GM19324 (cell line): ENCODE measurements around the gene CXCR4.

ENCODE experiments used
- ATAC-seq: cut with Tn5 transposase; IDR thresholded peaks from one replicate; pipeline ENCODE4 v1.9.1; 2021; ENCODE audit warnings: mild to moderate bottlenecking, moderate library complexity; ENCODE audit not compliant: unreplicated experiment, low FRiP score

Gene CXCR4

GRCh38 chr2:136117909-136118818 lies at the start of gene CXCR4:
TSS of gene CXCR4 (minus strand) at chr2:136118149. CDS start at chr2:136118060, 89 bp downstream.
- peak; percentile 39 for ATAC-seq

- no peak for ATAC-seq
Measured at GRCh38 chr2:136164280-136164776, 46.4 kb upstream of the CXCR4 start.

DNA sequence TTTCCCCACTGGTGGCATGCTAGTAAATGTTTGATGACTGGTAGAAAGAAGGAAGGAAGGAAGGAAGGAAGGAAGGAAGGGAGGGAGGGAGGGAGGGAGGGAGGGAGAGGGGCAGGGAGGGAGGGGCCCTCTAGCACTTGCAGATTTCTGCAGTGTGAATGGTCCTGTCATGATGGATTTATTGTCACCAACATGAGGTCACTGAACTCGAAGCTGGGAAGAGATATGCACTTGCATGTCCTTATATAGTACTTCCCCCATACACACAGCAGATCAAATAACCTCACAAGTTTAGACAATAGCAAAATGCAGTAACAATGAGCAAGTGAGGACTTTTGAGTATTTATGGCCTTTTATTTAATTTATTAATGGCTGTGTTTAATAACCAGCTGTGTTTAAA lies 44.5 kb upstream of the CXCR4 start:
- no peak for ATAC-seq

DNA sequence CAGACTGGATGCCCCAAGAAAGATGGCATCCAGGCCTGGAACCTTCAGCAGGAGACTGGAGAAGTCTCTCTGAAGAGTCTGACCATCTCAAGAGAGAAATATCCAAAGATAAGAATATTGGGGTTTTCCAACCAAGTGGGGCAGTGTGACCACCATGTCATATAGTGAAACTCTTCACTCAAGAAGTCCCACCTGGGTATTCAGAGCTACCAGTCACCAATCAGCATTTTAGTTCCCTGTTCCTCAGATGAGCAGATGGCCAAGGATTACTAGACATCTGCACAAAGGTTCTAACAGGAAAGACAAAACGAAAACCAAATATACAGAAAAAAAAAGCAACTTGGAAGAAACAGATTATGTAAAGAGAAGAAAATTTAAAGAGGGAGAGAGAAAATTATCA lies 38.5 kb upstream of the CXCR4 start:
- no peak for ATAC-seq

DNA sequence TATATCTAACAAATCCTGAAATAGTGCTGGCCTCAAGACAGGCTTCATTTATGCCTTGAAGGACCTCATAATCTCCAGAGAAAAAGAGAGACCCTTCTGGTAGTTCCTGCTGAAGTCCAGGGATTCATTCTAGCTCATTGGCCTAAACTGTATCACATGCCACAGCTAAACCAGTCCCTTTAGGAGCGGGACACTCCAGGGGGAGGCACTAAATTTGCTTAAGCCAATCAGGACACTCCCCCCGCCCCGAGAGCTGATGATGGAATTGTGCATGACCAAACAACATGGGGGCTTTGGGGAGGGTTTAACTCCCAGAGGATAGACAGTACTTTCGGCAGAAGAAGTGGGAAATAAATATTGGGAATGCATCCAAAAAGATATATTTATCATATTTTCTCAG lies 36.4 kb upstream of the CXCR4 start:
- ATAC-seq: no peak

DNA sequence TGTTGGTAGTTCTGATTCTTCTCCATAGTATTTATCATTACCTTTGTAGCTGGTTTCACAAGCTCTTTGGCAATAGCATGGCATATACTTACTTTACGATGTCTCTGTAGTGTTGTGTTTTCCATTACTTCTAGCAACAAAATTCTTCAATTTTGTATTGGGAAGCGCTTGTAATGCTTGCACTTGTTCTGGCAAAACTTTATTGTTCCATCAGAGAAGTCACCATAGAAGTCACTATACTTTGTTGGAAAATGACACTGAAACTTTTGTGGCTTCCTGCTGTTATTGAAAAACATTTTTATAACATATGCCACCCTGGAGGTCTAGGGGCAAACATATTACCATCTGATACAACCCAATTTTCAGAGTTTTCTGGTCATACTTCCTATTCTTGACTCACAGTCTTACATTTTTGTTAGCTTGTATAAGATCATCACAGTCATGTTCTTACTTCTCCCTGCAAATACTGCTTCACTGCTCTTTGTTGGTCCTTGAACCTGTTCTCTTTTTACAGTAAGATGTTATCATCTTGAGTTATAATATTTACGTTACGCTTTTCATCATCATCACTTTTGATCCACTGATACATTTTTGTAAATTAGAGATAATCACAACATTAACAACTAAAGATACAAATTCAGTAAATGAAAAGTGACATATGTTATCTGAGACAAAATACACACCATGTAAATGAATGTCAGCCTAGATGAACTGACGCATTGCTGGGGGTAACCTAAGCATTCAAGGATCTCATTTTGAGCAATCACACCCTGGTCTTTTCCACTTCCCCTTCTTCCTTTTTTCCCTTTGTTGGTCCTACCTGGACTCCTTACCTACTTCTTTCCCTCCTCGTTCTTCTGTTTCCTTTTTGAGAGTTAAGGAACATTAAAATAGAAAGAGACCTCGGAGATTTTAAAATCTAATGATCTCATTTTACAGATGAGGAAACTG lies 33.3 kb upstream of the CXCR4 start:
- ATAC-seq: no peak

GRCh38 chr2:136149011-136149410 lies 31.1 kb upstream of the CXCR4 start:
- no peak for ATAC-seq

GRCh38 chr2:136146564-136146963 lies 28.6 kb upstream of the CXCR4 start:
- no peak for ATAC-seq

- no peak for ATAC-seq
Measured at GRCh38 chr2:136143603-136144451, 25.9 kb upstream of the CXCR4 start.

GRCh38 chr2:136141510-136142149 lies 23.7 kb upstream of the CXCR4 start:
- ATAC-seq: no peak

DNA sequence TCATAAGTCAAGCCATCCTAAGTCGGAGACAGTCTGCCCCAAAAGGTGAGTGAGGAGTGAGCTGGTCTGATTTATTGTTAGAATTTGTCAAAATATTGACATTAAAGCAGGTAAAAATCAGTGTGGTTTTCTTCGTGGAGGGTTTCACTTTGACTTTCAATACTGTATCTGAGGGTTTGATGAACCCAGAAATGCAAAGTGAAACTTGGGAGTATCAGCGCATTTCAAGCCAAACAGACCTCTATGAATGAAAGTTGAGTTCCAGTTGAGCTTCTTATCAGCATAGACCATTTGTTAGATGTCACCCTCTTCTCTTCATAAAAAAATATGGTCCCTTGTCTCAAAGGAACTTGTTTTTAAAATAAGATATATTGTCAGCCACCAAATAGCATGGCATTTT lies 21.7 kb upstream of the CXCR4 start:
- no peak for ATAC-seq

DNA sequence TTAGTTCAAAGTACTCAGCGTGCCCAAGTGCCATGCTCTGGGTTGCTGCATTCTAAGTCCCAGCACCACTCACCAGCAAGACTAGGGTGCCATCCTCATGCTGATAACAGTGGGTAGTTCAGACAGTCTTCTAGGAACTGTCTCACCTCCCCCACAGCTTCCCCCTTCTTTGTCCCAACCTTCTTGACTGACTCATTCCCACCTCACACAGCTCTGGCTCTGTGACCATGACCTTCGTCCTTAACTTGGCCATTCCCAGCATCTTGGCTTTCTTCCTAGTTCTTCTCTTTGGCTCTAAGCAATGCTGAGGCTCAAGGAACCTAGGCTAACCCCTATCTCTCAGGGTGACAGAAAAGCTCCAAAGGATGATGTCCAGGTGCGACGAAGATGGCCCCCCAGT lies 20.0 kb upstream of the CXCR4 start:
- no peak for ATAC-seq

- no peak for ATAC-seq
Measured at GRCh38 chr2:136136931-136137330, 19.0 kb upstream of the CXCR4 start.

DNA sequence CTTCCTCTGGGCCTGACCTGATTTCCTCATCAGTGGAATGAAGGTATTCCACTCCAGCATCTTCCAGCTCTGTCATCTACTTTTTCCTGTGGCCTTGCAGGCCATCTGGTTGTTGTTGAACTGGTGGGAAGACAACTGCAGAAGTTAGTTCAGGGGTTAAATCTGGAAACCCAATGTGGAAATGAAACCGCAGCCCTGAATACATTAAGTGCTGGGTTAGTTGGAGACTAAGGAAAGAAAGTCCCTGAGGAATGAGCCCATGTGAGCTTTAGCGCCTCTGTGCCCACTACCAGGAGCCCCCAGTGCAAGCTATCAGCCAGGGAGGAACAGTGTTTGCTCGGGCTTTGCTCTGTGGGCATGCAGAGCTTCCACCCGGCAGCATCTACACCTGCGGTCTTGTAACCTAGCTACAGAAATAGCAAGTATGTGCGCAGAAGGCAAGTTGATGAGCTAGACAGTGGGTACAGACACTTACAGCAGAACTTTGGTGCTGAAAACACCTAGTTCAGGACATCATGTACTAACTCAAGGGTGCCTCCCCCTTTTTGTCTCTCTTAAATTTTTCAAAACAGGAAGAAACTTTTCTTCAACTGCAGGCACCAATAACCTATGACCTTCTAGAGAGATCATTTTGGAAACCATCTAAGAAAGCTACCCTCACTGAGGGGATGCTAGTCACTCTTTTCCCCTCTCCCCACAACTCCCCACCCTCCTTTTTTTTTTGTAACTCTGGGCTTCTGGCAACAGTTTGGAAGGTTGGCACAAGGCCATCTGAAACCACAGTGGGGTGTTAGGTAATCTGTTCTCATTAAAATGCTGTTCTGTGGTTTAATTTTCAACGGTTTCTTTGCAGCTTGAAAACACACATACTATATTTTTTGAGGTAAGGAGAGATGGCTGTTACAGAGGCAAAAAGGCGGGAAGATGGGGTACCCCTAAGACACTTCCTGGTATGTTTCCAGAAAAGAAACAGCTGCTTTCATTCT lies 18.3 kb upstream of the CXCR4 start:
- ATAC-seq: peak; percentile 52

GRCh38 chr2:136135462-136135861 lies 17.5 kb upstream of the CXCR4 start:
- no peak for ATAC-seq

DNA sequence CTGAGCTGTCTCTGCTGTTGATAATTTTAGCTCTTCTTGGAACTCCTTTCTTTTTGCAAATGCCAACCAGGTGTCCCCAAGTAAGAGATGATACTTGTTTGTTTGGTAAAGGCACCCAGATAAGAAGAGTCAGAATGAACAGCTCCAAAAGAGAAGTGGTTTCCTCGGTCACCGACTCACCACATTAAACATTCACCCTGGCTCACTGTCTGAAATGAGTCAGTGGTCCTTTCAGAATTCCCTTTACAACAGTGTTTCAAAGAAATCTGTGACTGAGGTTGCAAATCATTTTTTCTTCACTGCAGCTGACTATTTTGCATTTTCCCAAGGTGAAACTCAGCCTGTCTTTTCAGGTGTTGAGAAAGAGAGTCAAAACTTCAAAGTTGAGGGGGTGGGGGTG lies 16.2 kb upstream of the CXCR4 start:
- ATAC-seq: no peak

GRCh38 chr2:136133586-136133985 lies 15.6 kb upstream of the CXCR4 start:
- ATAC-seq: no peak

DNA sequence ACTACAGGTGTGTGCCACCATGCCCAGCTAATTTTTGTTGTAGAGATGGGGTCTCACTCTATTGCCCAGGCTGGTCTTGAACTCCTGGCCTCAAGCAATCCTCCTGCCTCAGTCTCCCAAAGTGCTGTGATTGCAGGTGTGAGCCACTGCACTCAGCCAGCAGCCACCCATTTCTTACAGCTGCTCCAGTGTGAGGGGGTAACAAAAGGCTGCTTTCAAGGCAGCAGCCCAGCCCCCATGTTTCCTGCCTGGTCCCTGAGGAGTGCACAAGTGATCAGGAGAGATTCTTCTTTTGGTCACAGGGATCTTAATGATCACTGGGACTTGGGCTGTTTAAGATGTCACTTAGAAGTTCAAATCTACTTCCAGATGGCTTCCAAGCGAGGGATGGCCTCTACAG lies 15.2 kb upstream of the CXCR4 start:
- ATAC-seq: no peak

GRCh38 chr2:136132825-136133155 lies 14.8 kb upstream of the CXCR4 start:
- no peak for ATAC-seq
